Lung (tissue), 12 donors: ENCODE data around the gene RHOBTB1. TPM values are rescaled to one million over a fixed set of nuclear protein-coding genes. Genes with fewer than 3 reads are reported as not detected.
A peak's percentile ranks its signal among the peaks of the same experiment; 100 is the strongest.

ENCODE experiments used
- ATAC-seq: fragments of 200-7000 bp; cut with Tn5 transposase; one replicate; pipeline ENCODE4 v1.9.1; 2020; ENCODE audit warnings: moderate number of reproducible peaks; ENCODE audit not compliant: insufficient read depth, low FRiP score
- DNase-seq, 3 donors: peaks; one replicate each; pipeline ENCODE4 v3.0.0-alpha.2; 2013 to 2017
- H3K27ac ChIP-seq, 2 donors: one replicate each; pipeline ENCODE4 v1.5.1; 2013; ENCODE audit warnings: mild to moderate bottlenecking in 2 of 2, moderate library complexity in 2 of 2, control low read depth in 1 of 2, inconsistent platforms in 1 of 2, low read depth in 1 of 2, low read length in 1 of 2
- H3K27me3 ChIP-seq, 3 donors: one replicate each; pipeline ENCODE4 v1.5.1; 2013; ENCODE audit warnings: low read length in 2 of 3; ENCODE audit not compliant: control insufficient read depth in 3 of 3, insufficient read depth in 3 of 3
- H3K36me3 ChIP-seq, 4 donors: one replicate each; pipeline ENCODE4 v1.5.1; 2013; ENCODE audit warnings: low read length in 4 of 4, mild to moderate bottlenecking in 1 of 4, moderate library complexity in 1 of 4; ENCODE audit not compliant: control insufficient read depth in 4 of 4, insufficient read depth in 4 of 4
- H3K4me1 ChIP-seq, 5 donors: one replicate each; pipeline ENCODE4 v1.5.1; 2013; ENCODE audit warnings: low read length in 5 of 5, mild to moderate bottlenecking in 2 of 5, moderate library complexity in 1 of 5; ENCODE audit not compliant: control insufficient read depth in 5 of 5, insufficient read depth in 5 of 5
- H3K4me3 ChIP-seq: one replicate; pipeline ENCODE4 v1.5.1; 2013; ENCODE audit warnings: mild to moderate bottlenecking, control low read depth, moderate library complexity
- H3K9ac ChIP-seq, 2 donors: one replicate each; pipeline ENCODE4 v1.5.1; 2013; ENCODE audit warnings: low read length in 2 of 2, control low read depth in 1 of 2; ENCODE audit not compliant: insufficient read depth in 1 of 2
- H3K9me3 ChIP-seq, 4 donors: one replicate each; pipeline ENCODE4 v1.5.1; 2013; ENCODE audit warnings: low read length in 3 of 4, mild to moderate bottlenecking in 1 of 4, moderate library complexity in 1 of 4; ENCODE audit not compliant: control insufficient read depth in 4 of 4, insufficient read depth in 3 of 4
- CTCF ChIP-seq: IDR thresholded peaks from 2 replicates; pipeline ENCODE4 v1.5.1; 2012; ENCODE audit warnings: mild to moderate bottlenecking; ENCODE audit errors: control extremely low read depth, extremely low read depth
- WGBS, 2 donors: extraction: QIAGEN DNeasy Blood & Tissue Kit; methylation state at CpG; one replicate each; pipeline ENCODE4 v1.1.7; 2013; 5-methylcytosine and 5-hydroxymethylcytosine counted together
- polyA plus RNA-seq, 2 donors: library from polyadenylated mRNA; stranded (reverse); fragments of 200-250 nt; gene quantifications; one replicate each; pipeline ENCODE4 v1.2.1, GENCODE V29; 2013
- total RNA-seq, 2 donors: library from RNA; depleted of rRNA in 1 of 2; stranded (reverse); fragments of >200 nt in 1 of 2; gene quantifications; one replicate each; pipeline ENCODE4 v1.2.1, GENCODE V29; 2014 to 2021
- donor health status: control.
- donor health status: control.
- donor health status: Bipolar disorder and iron deficiency.
- donor health status: healthy.
- donor health status: DM: yes; HTN: yes; CAD: no.

Gene RHOBTB1
- total and polyA plus RNA-seq, 4 donors = 4.8 to 27.2 (median 8.0) TPM

- Histone ChIP-seq H3K27ac (peak overlapping the region in 1 of 2 donors; percentile 45), H3K9ac (no peak overlapping the region), H3K4me3 (no peak overlapping the region), H3K27me3 (no peaks in the 10 kb centered on the region), H3K36me3 (peaks cover 0 to 17% (median 9%) of the 10 kb centered on the region in 4 donors), H3K4me1 (peaks cover 0 to 20% (median 3%) of the 10 kb centered on the region in 5 donors), H3K9me3 (no peaks in the 10 kb centered on the region)
- peak in 1 of 3 donors; percentile 32 for DNase-seq
- ATAC-seq = no peak
- 53 to 74% methylated on average over 6 of the region's 6 CpGs for WGBS, 2 donors
- no peak for TF ChIP-seq CTCF
These were observed 9.5 kb downstream of the RHOBTB1 start for GRCh38 chr10:60934215-60935175.

GRCh38 chr10:60932756-60933155, 11.2 kb downstream of the RHOBTB1 start:
- no peak for TF ChIP-seq CTCF
- Histone ChIP-seq H3K9me3 (no peaks in the 10 kb centered on the region), H3K36me3 (peaks cover 0 to 17% (median 5%) of the 10 kb centered on the region in 4 donors), H3K27me3 (no peaks in the 10 kb centered on the region), H3K27ac (no peak overlapping the region), H3K4me1 (peaks cover 0 to 16% (median 3%) of the 10 kb centered on the region in 5 donors), H3K4me3 (no peak overlapping the region), H3K9ac (peak overlapping the region in 1 of 2 donors; percentile 32)
- ATAC-seq (no peak), DNase-seq (no peak)
- WGBS, 2 donors = 59 to 74% methylated on average over 4 of the region's 4 CpGs

GRCh38 chr10:60930237-60930636, 13.7 kb downstream of the RHOBTB1 start:
- H3K27ac ChIP-seq = no peak overlapping the region
- H3K9ac ChIP-seq = no peak overlapping the region
- H3K4me3 ChIP-seq = no peak overlapping the region
- 78 to 79% methylated on average over 3 of the region's 3 CpGs for WGBS, 2 donors
- H3K9me3 ChIP-seq = no peaks in the 10 kb centered on the region
- DNase-seq = no peak
- H3K27me3 ChIP-seq = no peaks in the 10 kb centered on the region
- peaks cover 0 to 11% (median 3%) of the 10 kb centered on the region in 4 donors for H3K36me3 ChIP-seq
- no peak for ATAC-seq
- peaks cover 0 to 11% (median 3%) of the 10 kb centered on the region in 5 donors for H3K4me1 ChIP-seq
- TF ChIP-seq CTCF = no peak
